Panc1 (cell line): ENCODE results near the gene S100A1. TPM values are rescaled to one million over a fixed set of nuclear protein-coding genes. Genes with fewer than 3 reads are reported as not detected.

Experiments used
- ATAC-seq: fragments of 200-7000 bp; cut with Tn5 transposase; 2 replicates; pipeline ENCODE4 v1.9.1; 2020; ENCODE audit warnings: mild to moderate bottlenecking, moderate library complexity
- BruUV-seq: library from RNA; stranded (reverse); fragments of 400-500 nt; replicated peaks from 2 replicates; lab custom pipeline; 2021; lab: Mats Ljungman, UMichigan
- CTCF ChIA-PET: fragments of 300-600 bp; sonication (Branson Sonifier 250); formaldehyde crosslinking; loops from one replicate; lab custom pipeline; 2022; ENCODE audit warnings: antibody characterized with exemption; lab: Charles Lee
- POLR2A ChIA-PET: fragments of 300-600 bp; sonication (Branson Sonifier 250); formaldehyde crosslinking; loops from one replicate; lab custom pipeline; 2022; ENCODE audit warnings: antibody characterized with exemption; lab: Charles Lee
- DNase-seq: peaks from one replicate; pipeline ENCODE4 v3.0.0-alpha.2; 2010; ENCODE audit warnings: low read depth, low spot score
- H3K27ac ChIP-seq: 2 replicates; pipeline ENCODE4 v1.5.1; 2011; ENCODE audit warnings: mild to moderate bottlenecking, low read length, inconsistent platforms
- H3K27me3 ChIP-seq: fragments of 200-500 bp; sonication (Bioruptor generic); 2 replicates; pipeline ENCODE4 v1.6.0; 2014; ENCODE audit warnings: low read length, inconsistent platforms; ENCODE audit not compliant: control insufficient read depth, insufficient read depth
- H3K36me3 ChIP-seq: fragments of 200-500 bp; sonication (Bioruptor generic); 2 replicates; pipeline ENCODE4 v1.5.1; 2014; ENCODE audit warnings: inconsistent platforms, mild to moderate bottlenecking, low read length, moderate library complexity; ENCODE audit not compliant: control insufficient read depth, insufficient read depth
- H3K4me1 ChIP-seq: 2 replicates; pipeline ENCODE4 v1.5.1; 2011; ENCODE audit warnings: inconsistent platforms, mild to moderate bottlenecking, low read length, moderate library complexity; ENCODE audit not compliant: control insufficient read depth, insufficient read depth
- H3K4me3 ChIP-seq, 2 experiments: 2 replicates each; pipeline ENCODE4 v1.5.1; 2011 to 2012; ENCODE audit warnings: low read depth in 2 of 2, low read length in 2 of 2, mild to moderate bottlenecking in 2 of 2, inconsistent platforms in 1 of 2, moderate library complexity in 1 of 2
- H3K9me3 ChIP-seq: fragments of 200-500 bp; sonication (Bioruptor generic); 2 replicates; pipeline ENCODE4 v1.5.1; 2014; ENCODE audit warnings: low read depth, mild to moderate bottlenecking, inconsistent platforms, low read length, moderate library complexity; ENCODE audit not compliant: control insufficient read depth, insufficient read depth
- CTCF ChIP-seq: fragments of 450-650 bp; IDR thresholded peaks from 2 replicates; pipeline ENCODE4 v1.5.1; 2017; ENCODE audit warnings: mild to moderate bottlenecking
- POLR2AphosphoS5 ChIP-seq: IDR thresholded peaks from 2 replicates; pipeline ENCODE4 v1.6.1; 2012; ENCODE audit warnings: mild to moderate bottlenecking, low read depth, low read length, moderate library complexity
- REST ChIP-seq, 2 experiments: IDR thresholded peaks; 2 replicates each; pipeline ENCODE4 v1.6.1; 2011 to 2012; ENCODE audit warnings: low read depth in 2 of 2, control low read depth in 1 of 2, low read length in 1 of 2, mild to moderate bottlenecking in 1 of 2, moderate library complexity in 1 of 2; ENCODE audit not compliant: insufficient read depth in 1 of 2
- SIN3A ChIP-seq: IDR thresholded peaks from 2 replicates; pipeline ENCODE4 v1.6.1; 2012; ENCODE audit warnings: low read depth, mild to moderate bottlenecking, low read length, moderate library complexity, borderline replicate concordance; ENCODE audit not compliant: insufficient read depth
- TCF7L2 ChIP-seq: IDR thresholded peaks from 2 replicates; pipeline ENCODE4 v1.6.1; 2011; ENCODE audit warnings: mild to moderate bottlenecking, low read depth, low read length, inconsistent platforms
- in situ Hi-C: cut with HindIII; loops from 2 replicates; pipeline ENCODE4 v1.10.0; 2016; ENCODE audit warnings: low sequenced_read_pairs, low pct_unique_long_range_greater_than_20kb
- intact Hi-C: fragments of 100-400 bp; cut with micrococcal nuclease; formaldehyde crosslinking; loops from one replicate; pipeline ENCODE4 v1.10.0; 2022; ENCODE audit not compliant: unreplicated experiment
- total RNA-seq: library from RNA; stranded (reverse); gene quantifications from one replicate; pipeline ENCODE4 v1.2.1, GENCODE V29; 2021; ENCODE audit not compliant: unreplicated experiment

Gene S100A1
- total RNA-seq, 1 experiment from 2014 or later: 2.9 TPM

GRCh38 chr1:153612111-153612754, 16.0 kb upstream of the S100A1 start:
- intact Hi-C loops: no loop called here
- ATAC-seq (0 out of 2 replicates have a peak, but pooled peaks have one; percentile 0), DNase-seq (no peak)
- CTCF ChIA-PET: interaction anchor here (0.7 to 1.8 kb wide), 2 partner anchors 40 to 68 kb away, joined by 3 to 10 read pairs; no protein-coding TSS in a partner anchor
- POLR2A ChIA-PET: interaction anchor here (0.5 to 1.1 kb wide), 5 partner anchors 15 to 210 kb away, joined by 3 to 6 read pairs (median 4); partner anchors contain the start of gene S100A13
- H3K4me1 ChIP-seq: peaks cover 47% of the 10 kb centered on the region
- H3K27me3 ChIP-seq: no peaks in the 10 kb centered on the region
- H3K36me3 ChIP-seq: no peaks in the 10 kb centered on the region
- no TSS peak for BruUV-seq
- H3K4me3 ChIP-seq: peak overlapping the region; percentile 52 to 85
- in situ Hi-C loops: loop anchor here (25.0 kb wide), 1 partner anchor 250 kb away; the partner anchor contains the start of gene S100A9
- H3K27ac ChIP-seq: peak overlapping the region; percentile 87
- TF ChIP-seq TCF7L2 (no peak), CTCF (no peak), POLR2AphosphoS5 (no peak), REST (IDR thresholded peaks at IDR 0.05; ENCODE audit: insufficient read depth in 1 of 2, low read depth in 2 of 2, low read length in 1 of 2) (no peak), SIN3A (no peak)
- no peaks in the 10 kb centered on the region for H3K9me3 ChIP-seq

- ATAC-seq (peak; percentile 71), DNase-seq (no peak)
- Histone ChIP-seq H3K4me3 (peak within 1 kb of the TSS; percentile 52 to 85), H3K27ac (peak within 1 kb of the TSS; percentile 87), H3K27me3 (no peaks in the 10 kb centered on the region), H3K9me3 (no peaks in the 10 kb centered on the region), H3K4me1 (peaks cover 47% of the 10 kb centered on the region), H3K36me3 (no peaks in the 10 kb centered on the region)
- in situ Hi-C loops: loop anchor here (25.0 kb wide), 1 partner anchor 251 kb away; the partner anchor contains the start of gene S100A9
- BruUV-seq: no TSS peak
- POLR2A ChIA-PET: interaction anchor here (0.5 to 1.1 kb wide), 5 partner anchors 10 to 210 kb away, joined by 3 to 14 read pairs (median 4); partner anchors contain the start of gene S100A13
- CTCF ChIA-PET: interaction anchor here (0.5 to 1.8 kb wide), 3 partner anchors 22 to 69 kb away, joined by 3 to 10 read pairs (median 4); no protein-coding TSS in a partner anchor
- intact Hi-C loops: no loop called here
- TF ChIP-seq TCF7L2 (no peak), CTCF (no peak), REST (IDR thresholded peaks at IDR 0.05; ENCODE audit: insufficient read depth in 1 of 2, low read depth in 2 of 2, low read length in 1 of 2) (no peak), SIN3A (no peak), POLR2AphosphoS5 (no peak)
Measured at GRCh38 chr1:153612755-153613331, 15.4 kb upstream of the S100A1 start, which contains the start of gene S100A16. Gene S100A16, minus strand, starts transcription at chr1:153613137. Its CDS starts 4,986 bp downstream, at chr1:153608151.
